Measurements from ENCODE around the gene METAP2. TPM values are rescaled to one million over a fixed set of nuclear protein-coding genes. Genes with fewer than 3 reads are reported as not detected.

Gene METAP2
- polyA plus RNA-seq, 1 of the 3 experiments (the other 2 are of a cell fraction), result 35.8 TPM

DNA sequence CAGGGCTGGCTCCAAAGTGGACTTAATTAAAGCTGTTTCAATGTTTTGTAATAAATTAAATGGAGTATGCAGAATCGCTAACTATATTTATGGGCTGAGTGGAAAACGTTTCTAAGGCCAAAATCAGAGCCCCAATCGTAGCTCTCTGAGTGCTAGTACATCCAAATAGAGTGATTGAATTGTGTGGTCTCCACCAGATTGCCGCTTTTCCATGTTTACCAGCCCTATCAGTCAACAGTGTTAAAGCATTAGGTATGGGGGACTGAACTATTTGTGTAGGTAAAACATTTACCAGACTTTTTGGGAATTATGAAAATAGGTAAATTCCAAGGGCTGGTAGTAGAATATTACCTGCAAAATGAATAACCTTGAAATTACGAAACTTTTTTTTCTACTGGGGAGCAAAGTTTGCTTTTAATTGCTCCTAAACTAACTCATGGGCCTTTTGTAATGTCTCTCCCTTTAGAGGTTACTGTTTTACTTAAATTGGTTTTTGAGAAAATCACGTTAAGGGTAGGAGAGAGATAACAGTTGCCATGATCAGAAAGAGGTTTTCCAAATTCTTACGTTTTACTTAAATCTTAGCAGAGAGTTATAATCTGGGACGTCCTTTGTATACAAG is 28.0 kb upstream of the METAP2 start:
- Histone ChIP-seq H3K4me2 (no peak overlapping the region), H3K36me3 (replicated peaks in 1 of 2; ENCODE audit: control insufficient read depth in 1 of 2, insufficient read depth in 2 of 2, low read length in 1 of 2) (no peaks in the 10 kb centered on the region), H3K4me3 (ENCODE audit: low read depth in 2 of 2, low read length in 1 of 2) (no peak overlapping the region), H3K9ac (no peak overlapping the region), H3K9me2 (no peaks in the 10 kb centered on the region), H3K9me3 (no peaks in the 10 kb centered on the region), H3K79me2 (ENCODE audit: insufficient read depth) (no peaks in the 10 kb centered on the region), H3K27me3 (ENCODE audit: insufficient read depth) (no peaks in the 10 kb centered on the region; the same call in 1 of the 2 replicates), H3K27ac (ENCODE audit: low read depth in 2 of 2, low read length in 1 of 2) (no peak overlapping the region), H2AFZ (ENCODE audit: low read depth) (no peak overlapping the region), H3F3A (replicated peaks; ENCODE audit: insufficient read depth) (no peaks in the 10 kb centered on the region), H4K20me1 (ENCODE audit: insufficient read depth) (no peaks in the 10 kb centered on the region), H3K4me1 (ENCODE audit: control insufficient read depth in 1 of 2, insufficient read depth in 2 of 2, low read depth in 1 of 2, low read length in 1 of 2) (no peaks in the 10 kb centered on the region)
- ChIA-PET CTCF (no interaction called here), POLR2A (no interaction called here)
- no peak for DNase-seq
- no peak for TF ChIP-seq GATA2 (CRISPR knock-in tag; IDR thresholded peaks at IDR 0.05)
- TF ChIP-seq, protein P1, sequence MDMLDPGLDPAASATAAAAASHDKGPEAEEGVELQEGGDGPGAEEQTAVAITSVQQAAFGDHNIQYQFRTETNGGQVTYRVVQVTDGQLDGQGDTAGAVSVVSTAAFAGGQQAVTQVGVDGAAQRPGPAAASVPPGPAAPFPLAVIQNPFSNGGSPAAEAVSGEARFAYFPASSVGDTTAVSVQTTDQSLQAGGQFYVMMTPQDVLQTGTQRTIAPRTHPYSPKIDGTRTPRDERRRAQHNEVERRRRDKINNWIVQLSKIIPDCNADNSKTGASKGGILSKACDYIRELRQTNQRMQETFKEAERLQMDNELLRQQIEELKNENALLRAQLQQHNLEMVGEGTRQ (IDR thresholded peaks at IDR 0.05; ENCODE audit: borderline replicate concordance, low read depth, low read length), result no peak
- TF ChIP-seq RCOR1 (IDR thresholded peaks at IDR 0.05; ENCODE audit: low read length), result no peak
- TF ChIP-seq TEAD4 (IDR thresholded peaks at IDR 0.05; ENCODE audit: borderline replicate concordance, insufficient read depth), result no peak
- no peak for TF ChIP-seq TCF12 (IDR thresholded peaks at IDR 0.05)
- TF ChIP-seq MEF2A (IDR thresholded peaks at IDR 0.05; ENCODE audit: borderline replicate concordance, low read depth), result no peak
- TF ChIP-seq, protein P2, sequence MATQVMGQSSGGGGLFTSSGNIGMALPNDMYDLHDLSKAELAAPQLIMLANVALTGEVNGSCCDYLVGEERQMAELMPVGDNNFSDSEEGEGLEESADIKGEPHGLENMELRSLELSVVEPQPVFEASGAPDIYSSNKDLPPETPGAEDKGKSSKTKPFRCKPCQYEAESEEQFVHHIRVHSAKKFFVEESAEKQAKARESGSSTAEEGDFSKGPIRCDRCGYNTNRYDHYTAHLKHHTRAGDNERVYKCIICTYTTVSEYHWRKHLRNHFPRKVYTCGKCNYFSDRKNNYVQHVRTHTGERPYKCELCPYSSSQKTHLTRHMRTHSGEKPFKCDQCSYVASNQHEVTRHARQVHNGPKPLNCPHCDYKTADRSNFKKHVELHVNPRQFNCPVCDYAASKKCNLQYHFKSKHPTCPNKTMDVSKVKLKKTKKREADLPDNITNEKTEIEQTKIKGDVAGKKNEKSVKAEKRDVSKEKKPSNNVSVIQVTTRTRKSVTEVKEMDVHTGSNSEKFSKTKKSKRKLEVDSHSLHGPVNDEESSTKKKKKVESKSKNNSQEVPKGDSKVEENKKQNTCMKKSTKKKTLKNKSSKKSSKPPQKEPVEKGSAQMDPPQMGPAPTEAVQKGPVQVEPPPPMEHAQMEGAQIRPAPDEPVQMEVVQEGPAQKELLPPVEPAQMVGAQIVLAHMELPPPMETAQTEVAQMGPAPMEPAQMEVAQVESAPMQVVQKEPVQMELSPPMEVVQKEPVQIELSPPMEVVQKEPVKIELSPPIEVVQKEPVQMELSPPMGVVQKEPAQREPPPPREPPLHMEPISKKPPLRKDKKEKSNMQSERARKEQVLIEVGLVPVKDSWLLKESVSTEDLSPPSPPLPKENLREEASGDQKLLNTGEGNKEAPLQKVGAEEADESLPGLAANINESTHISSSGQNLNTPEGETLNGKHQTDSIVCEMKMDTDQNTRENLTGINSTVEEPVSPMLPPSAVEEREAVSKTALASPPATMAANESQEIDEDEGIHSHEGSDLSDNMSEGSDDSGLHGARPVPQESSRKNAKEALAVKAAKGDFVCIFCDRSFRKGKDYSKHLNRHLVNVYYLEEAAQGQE (IDR thresholded peaks at IDR 0.05; ENCODE audit: low read depth, low read length), result no peak
- TF ChIP-seq NFIC (IDR thresholded peaks at IDR 0.05; ENCODE audit: borderline replicate concordance), result no peak
- TF ChIP-seq, protein P3, sequence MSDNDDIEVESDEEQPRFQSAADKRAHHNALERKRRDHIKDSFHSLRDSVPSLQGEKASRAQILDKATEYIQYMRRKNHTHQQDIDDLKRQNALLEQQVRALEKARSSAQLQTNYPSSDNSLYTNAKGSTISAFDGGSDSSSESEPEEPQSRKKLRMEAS (IDR thresholded peaks at IDR 0.05; ENCODE audit: low read depth), result no peak
- TF ChIP-seq, protein P4, sequence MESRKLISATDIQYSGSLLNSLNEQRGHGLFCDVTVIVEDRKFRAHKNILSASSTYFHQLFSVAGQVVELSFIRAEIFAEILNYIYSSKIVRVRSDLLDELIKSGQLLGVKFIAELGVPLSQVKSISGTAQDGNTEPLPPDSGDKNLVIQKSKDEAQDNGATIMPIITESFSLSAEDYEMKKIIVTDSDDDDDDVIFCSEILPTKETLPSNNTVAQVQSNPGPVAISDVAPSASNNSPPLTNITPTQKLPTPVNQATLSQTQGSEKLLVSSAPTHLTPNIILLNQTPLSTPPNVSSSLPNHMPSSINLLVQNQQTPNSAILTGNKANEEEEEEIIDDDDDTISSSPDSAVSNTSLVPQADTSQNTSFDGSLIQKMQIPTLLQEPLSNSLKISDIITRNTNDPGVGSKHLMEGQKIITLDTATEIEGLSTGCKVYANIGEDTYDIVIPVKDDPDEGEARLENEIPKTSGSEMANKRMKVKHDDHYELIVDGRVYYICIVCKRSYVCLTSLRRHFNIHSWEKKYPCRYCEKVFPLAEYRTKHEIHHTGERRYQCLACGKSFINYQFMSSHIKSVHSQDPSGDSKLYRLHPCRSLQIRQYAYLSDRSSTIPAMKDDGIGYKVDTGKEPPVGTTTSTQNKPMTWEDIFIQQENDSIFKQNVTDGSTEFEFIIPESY (IDR thresholded peaks at IDR 0.05; ENCODE audit: borderline replicate concordance, low read depth), result no peak
- TF ChIP-seq FOSL2 (IDR thresholded peaks at IDR 0.05; ENCODE audit: borderline replicate concordance, low read depth), result no peak
- 59% methylated on average over 8 of the region's 8 CpGs for WGBS (ENCODE audit: low lambda C conversion rate)

Data from SK-N-SH (cell line).